ENCODE measurements around the gene SHISA7. TPM values are rescaled to one million over a fixed set of nuclear protein-coding genes. Genes with fewer than 3 reads are reported as not detected.

The SHISA7 gene
- total RNA-seq, 2 experiments from 2014 or later, result not detected

DNA sequence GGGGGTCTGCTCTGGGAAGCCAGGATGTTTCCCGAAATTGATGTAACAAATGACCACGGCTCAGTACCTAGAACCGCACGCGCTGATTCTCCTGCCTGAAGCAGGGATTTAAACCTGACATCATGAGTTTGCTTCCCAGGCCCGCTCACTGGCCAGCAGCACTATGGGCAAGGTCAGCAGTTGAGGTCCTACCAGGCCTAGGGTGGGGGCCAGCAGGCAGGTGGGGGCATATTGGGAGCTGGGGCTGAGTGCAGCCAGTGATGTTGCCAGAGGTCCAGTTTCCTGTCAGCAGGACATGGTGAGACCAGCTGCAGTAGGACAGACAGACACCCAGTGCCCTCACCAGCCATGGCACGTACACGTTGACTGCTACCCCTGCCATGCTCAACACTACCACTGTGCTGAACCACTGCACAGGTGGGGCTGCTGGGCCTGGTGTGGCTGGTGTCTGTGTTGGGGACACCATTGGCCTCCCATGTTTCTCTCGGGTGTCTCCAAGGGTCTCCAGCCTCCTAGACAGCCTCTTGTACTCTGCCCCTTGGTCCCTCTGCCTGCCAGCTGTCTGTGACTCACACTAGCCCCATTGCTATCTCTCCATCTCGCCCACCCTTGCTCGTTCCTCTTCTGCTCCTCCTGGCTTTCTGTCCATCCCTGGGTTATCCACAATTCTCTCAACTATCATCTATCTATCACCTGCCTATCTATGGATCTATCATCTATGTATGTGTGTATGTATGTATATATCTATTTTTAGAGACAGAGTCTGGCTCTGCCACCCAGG is 22.6 kb upstream of the SHISA7 start:
- H3K9me3 Mint-ChIP-seq, result no peaks in the 10 kb centered on the region
- CTCF ChIA-PET, result interaction anchor here (1.5 to 4.4 kb wide), 3 partner anchors 12 to 167 kb away, joined by 3 to 77 read pairs (median 38); no protein-coding TSS in a partner anchor
- POLR2A ChIA-PET, result interaction anchor here (0.6 to 0.7 kb wide), 3 partner anchors 36 to 163 kb away, joined by 3 read pairs; no protein-coding TSS in a partner anchor
- DNase-seq (no peak), ATAC-seq (no peak)
- TF ChIP-seq, protein P1, sequence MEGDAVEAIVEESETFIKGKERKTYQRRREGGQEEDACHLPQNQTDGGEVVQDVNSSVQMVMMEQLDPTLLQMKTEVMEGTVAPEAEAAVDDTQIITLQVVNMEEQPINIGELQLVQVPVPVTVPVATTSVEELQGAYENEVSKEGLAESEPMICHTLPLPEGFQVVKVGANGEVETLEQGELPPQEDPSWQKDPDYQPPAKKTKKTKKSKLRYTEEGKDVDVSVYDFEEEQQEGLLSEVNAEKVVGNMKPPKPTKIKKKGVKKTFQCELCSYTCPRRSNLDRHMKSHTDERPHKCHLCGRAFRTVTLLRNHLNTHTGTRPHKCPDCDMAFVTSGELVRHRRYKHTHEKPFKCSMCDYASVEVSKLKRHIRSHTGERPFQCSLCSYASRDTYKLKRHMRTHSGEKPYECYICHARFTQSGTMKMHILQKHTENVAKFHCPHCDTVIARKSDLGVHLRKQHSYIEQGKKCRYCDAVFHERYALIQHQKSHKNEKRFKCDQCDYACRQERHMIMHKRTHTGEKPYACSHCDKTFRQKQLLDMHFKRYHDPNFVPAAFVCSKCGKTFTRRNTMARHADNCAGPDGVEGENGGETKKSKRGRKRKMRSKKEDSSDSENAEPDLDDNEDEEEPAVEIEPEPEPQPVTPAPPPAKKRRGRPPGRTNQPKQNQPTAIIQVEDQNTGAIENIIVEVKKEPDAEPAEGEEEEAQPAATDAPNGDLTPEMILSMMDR (IDR thresholded peaks at IDR 0.05), result no peak
- H3K4me1 Mint-ChIP-seq (ENCODE audit: low read depth), result peaks cover 14% of the 10 kb centered on the region
- H3K36me3 Mint-ChIP-seq (ENCODE audit: low read depth), result no peaks in the 10 kb centered on the region
- no peak overlapping the region for H3K27ac Mint-ChIP-seq
- H3K4me3 Mint-ChIP-seq, result no peak overlapping the region
- H3K27me3 Mint-ChIP-seq, result no peaks in the 10 kb centered on the region
- intact Hi-C loops (cut with micrococcal nuclease), result loop anchor here (5.0 kb wide), 1 partner anchor 37 kb away; no protein-coding TSS in a partner anchor

DNA sequence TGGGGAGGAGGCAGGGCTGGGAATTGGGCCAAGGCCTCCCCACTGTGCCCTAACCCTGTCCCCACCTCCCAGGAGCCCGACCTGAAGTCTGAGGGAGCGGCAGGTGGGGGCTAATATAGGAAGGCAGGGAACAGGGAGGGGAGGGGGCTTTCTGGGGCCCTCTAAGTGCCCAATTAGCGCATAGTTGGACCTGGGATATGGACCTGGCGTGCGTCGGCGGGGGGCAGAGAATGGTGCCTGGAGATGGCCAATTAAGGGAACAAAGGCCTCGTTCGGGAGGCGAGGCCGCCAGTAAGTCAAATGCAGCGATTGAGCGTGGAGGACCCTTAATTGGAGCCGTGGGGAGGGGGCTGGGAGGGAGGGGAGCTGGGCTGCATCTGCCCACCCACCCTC is 21.6 kb upstream of the SHISA7 start, which contains the start of gene C19orf85:
Gene C19orf85, minus strand, starts transcription at position 90 of the 393 bp plus-strand sequence. CDS start 197 bp downstream, outside the sequence.
- TF ChIP-seq, protein P1 (IDR thresholded peaks at IDR 0.05), result no peak
- ATAC-seq, result no peak
- no peak for DNase-seq
- Mint-ChIP-seq H3K4me1 (ENCODE audit: low read depth) (peaks cover 21% of the 10 kb centered on the region), H3K27me3 (no peaks in the 10 kb centered on the region), H3K4me3 (no peak within 1 kb of the TSS), H3K9me3 (no peaks in the 10 kb centered on the region), H3K27ac (no peak within 1 kb of the TSS), H3K36me3 (ENCODE audit: low read depth) (no peaks in the 10 kb centered on the region)
- ChIA-PET CTCF (interaction anchor here (2.4 kb wide), 1 partner anchor 39 kb away, joined by 11 read pairs; no protein-coding TSS in a partner anchor), POLR2A (no interaction called here)
- intact Hi-C loops (cut with micrococcal nuclease), result loop anchor here (5.0 kb wide), 1 partner anchor 38 kb away; no protein-coding TSS in a partner anchor

DNA sequence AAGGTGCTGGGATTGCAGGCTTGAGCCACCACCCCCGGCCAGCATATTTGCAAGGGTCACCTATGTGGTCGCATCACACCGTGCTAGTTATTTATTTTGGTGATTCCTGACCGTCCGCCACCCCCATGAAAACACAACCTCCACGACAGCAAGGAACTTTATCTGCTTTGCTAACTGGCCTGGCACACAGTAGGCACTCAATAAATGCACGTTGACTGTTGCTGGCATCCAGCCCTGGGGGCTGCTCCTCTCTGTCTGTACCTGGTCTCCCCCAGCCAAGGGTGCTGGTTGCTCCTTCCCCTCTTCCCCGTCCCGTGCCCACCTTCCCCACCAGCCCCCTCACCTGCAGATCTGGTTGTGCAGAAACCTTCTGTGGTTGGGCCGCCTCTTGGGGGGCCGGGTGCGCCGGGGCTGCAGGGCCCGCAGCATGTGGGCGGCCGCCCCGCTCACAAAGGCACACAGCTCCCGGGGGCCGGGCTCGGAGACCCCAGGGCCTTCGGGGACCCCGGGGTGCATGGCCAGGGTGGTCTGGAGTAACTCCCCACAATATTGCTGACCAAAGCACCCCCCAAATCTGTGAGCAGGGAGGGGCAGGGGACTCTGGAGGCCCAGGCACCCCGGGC is 21.1 kb upstream of the SHISA7 start:
- TF ChIP-seq, protein P1 (IDR thresholded peaks at IDR 0.05), result no peak
- H3K27me3 Mint-ChIP-seq, result no peaks in the 10 kb centered on the region
- CTCF ChIA-PET, result interaction anchor here (2.4 kb wide), 1 partner anchor 40 kb away, joined by 11 read pairs; no protein-coding TSS in a partner anchor
- ATAC-seq (no peak), DNase-seq (no peak)
- peaks cover 21% of the 10 kb centered on the region for H3K4me1 Mint-ChIP-seq (ENCODE audit: low read depth)
- H3K36me3 Mint-ChIP-seq (ENCODE audit: low read depth), result no peaks in the 10 kb centered on the region
- H3K9me3 Mint-ChIP-seq, result no peaks in the 10 kb centered on the region
- POLR2A ChIA-PET, result interaction anchor here (1.5 kb wide), 1 partner anchor 37 kb away, joined by 3 read pairs; no protein-coding TSS in a partner anchor
- no peak overlapping the region for H3K27ac Mint-ChIP-seq
- no peak overlapping the region for H3K4me3 Mint-ChIP-seq
- intact Hi-C loops (cut with micrococcal nuclease), result no loop called here

DNA sequence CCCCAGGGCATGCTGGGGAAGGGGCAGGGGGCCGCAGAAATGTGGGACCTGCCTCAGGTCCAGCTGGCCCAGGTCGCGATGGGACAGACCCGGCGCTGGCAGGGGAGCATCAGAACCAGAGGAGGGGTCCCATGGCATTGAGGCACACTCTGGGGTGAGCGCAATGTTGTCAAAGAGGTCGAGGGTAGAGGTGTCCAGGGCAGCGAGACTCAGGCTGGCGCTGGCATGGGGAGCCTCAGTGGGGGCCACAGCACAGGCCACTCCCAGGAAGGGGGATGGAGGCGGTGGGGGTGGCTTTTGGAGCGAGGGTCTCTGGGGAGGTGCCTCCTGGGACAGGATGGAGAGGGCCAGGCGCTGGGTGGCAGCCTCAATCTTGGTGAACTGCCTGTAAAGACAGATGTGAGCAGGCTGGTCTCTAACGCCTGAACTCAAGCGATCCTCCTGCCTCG is 20.5 kb upstream of the SHISA7 start:
- TF ChIP-seq, protein P1 (IDR thresholded peaks at IDR 0.05), result no peak
- DNase-seq (no peak), ATAC-seq (no peak)
- Mint-ChIP-seq H3K4me3 (no peak overlapping the region), H3K27ac (no peak overlapping the region), H3K4me1 (ENCODE audit: low read depth) (peaks cover 21% of the 10 kb centered on the region), H3K9me3 (no peaks in the 10 kb centered on the region), H3K27me3 (no peaks in the 10 kb centered on the region), H3K36me3 (ENCODE audit: low read depth) (no peaks in the 10 kb centered on the region)
- intact Hi-C loops (cut with micrococcal nuclease), result no loop called here
- POLR2A ChIA-PET, result interaction anchor here (1.5 kb wide), 1 partner anchor 38 kb away, joined by 3 read pairs; no protein-coding TSS in a partner anchor
- CTCF ChIA-PET, result interaction anchor here (2.4 kb wide), 1 partner anchor 40 kb away, joined by 11 read pairs; no protein-coding TSS in a partner anchor

All from activated CD8-positive, alpha-beta T cell treated with anti-CD3 and anti-CD28 coated beads for 36 hours (primary cell).